ENCODE measurements around the gene GCN1. TPM values are rescaled to one million over a fixed set of nuclear protein-coding genes. Genes with fewer than 3 reads are reported as not detected.

Gene GCN1
- total and polyA plus RNA-seq, 2 of the 8 experiments (the other 6 are each of a cell fraction or from before 2014, with no cell fraction given): 61.4 to 133 TPM

- Histone ChIP-seq H3K23me2 (ENCODE audit: low read depth, low read length) (peaks cover 9% of the 10 kb centered on the region), H3K14ac (ENCODE audit: insufficient read length) (no peak overlapping the region), H3K79me1 (ENCODE audit: low read depth, low read length) (peaks cover 21% of the 10 kb centered on the region), H3K4me1 (replicated peaks in 1 of 4; ENCODE audit: control insufficient read depth in 3 of 4, insufficient read depth in 4 of 4, low read length in 3 of 4) (peaks cover 7 to 24% (median 14%) of the 10 kb centered on the region in 4 experiments), H3K27ac (ENCODE audit: low read depth, low read length) (no peak overlapping the region), H2BK120ac (replicated peaks; ENCODE audit: low read depth, low read length) (no peak overlapping the region), H2BK12ac (ENCODE audit: low read depth, low read length) (no peak overlapping the region), H3K27me3 (replicated peaks in 1 of 4; ENCODE audit: control insufficient read depth in 3 of 4, extremely low read depth in 1 of 4, insufficient read depth in 3 of 4, low read length in 3 of 4) (no peaks in the 10 kb centered on the region), H3K4me3 (ENCODE audit: extremely low read depth in 1 of 4, insufficient read depth in 2 of 4, low read depth in 3 of 4, low read length in 4 of 4) (peak overlapping the region in 2 of 4 experiments; percentile 69 to 77; a peak in 4 of 8 replicates), H3K4me2 (ENCODE audit: insufficient read depth in 1 of 2, low read depth in 2 of 2, low read length in 2 of 2) (peak overlapping the region in 1 of 2 experiments; percentile 75; a peak in 3 of 4 replicates), H4K91ac (replicated peaks; ENCODE audit: insufficient read length, low read length) (no peak overlapping the region), H3K4ac (replicated peaks; ENCODE audit: insufficient read length, low read depth, low read length) (no peak overlapping the region), H3K56ac (replicated peaks; ENCODE audit: insufficient read length, low read depth, low read length) (no peak overlapping the region), H2AFZ (ENCODE audit: low read length) (no peak overlapping the region), H4K20me1 (replicated peaks in 1 of 2; ENCODE audit: control insufficient read depth in 1 of 2, insufficient read depth in 2 of 2, low read length in 2 of 2) (peaks cover 6 to 7% of the 10 kb centered on the region in 2 experiments), H2BK20ac (ENCODE audit: low read length) (no peak overlapping the region), H2AK5ac (ENCODE audit: low read depth, low read length) (no peak overlapping the region), H2BK15ac (ENCODE audit: low read length) (no peak overlapping the region), H3K23ac (ENCODE audit: insufficient read length) (no peak overlapping the region), H4K5ac (ENCODE audit: insufficient read length, low read depth, low read length) (no peak overlapping the region), H3K9ac (replicated peaks in 1 of 4; ENCODE audit: extremely low read depth in 1 of 4, low read depth in 3 of 4, low read length in 3 of 4) (peak overlapping the region in 1 of 4 experiments; percentile 12; a peak in 2 of 7 replicates), H3K79me2 (ENCODE audit: control insufficient read depth in 1 of 2, insufficient read depth in 2 of 2, low read length in 2 of 2) (peaks cover 0 to 60% of the 10 kb centered on the region in 2 experiments; a peak in 3 of 4 replicates), H3K36me3 (ENCODE audit: control insufficient read depth in 2 of 4, insufficient read depth in 4 of 4, low read length in 3 of 4) (peaks cover 0 to 4% (median 2%) of the 10 kb centered on the region in 4 experiments; a peak in 2 of 8 replicates), H3K9me3 (ENCODE audit: insufficient read depth in 2 of 2, low read depth in 1 of 2, low read length in 1 of 2) (no peaks in the 10 kb centered on the region), H2BK5ac (ENCODE audit: low read depth, low read length) (no peak overlapping the region), H3K18ac (ENCODE audit: extremely low read depth, low read length) (no peak overlapping the region), H4K8ac (ENCODE audit: extremely low read depth, insufficient read depth, low read length) (no peak overlapping the region)
- POLR2A ChIA-PET (ENCODE audit: partially characterized antibody): interaction anchor here (1.1 to 16.6 kb wide), 6 partner anchors 12 to 177 kb away, joined by 4 to 266 read pairs (median 55); partner anchors contain the start of genes GCN1, RNU4-1, RNU4-2 and RPLP0
- DNase-seq (ENCODE audit: low read depth in 1 of 2, low spot score in 2 of 2): no peak
- 85% methylated on average over 3 of the region's 3 CpGs; no CpG with 5 or more reads in 1 of the 2 experiments for WGBS, 2 experiments (ENCODE audit: extremely low coverage in 1 of 2, insufficient coverage in 1 of 2, insufficient read length in 1 of 2, insufficient replicate concordance in 2 of 2, low coverage in 1 of 2, low lambda C conversion rate in 2 of 2, missing lambda C conversion rate in 1 of 2)
- CTCF ChIA-PET (ENCODE audit: partially characterized antibody): interaction anchor here (1.1 to 1.7 kb wide), 4 partner anchors 8 to 28 kb away, joined by 3 to 4 read pairs (median 3); no protein-coding TSS in a partner anchor
- FAIRE-seq: no peak
- TF ChIP-seq JUN (IDR thresholded peaks at IDR 0.05; ENCODE audit: low read depth, low read length) (no peak), POLR2AphosphoS5 (IDR thresholded peaks at IDR 0.05; ENCODE audit: low read depth, low read length) (no peak), RNF2 (IDR thresholded peaks at IDR 0.05; ENCODE audit: borderline replicate concordance, low read depth, low read length, missing control alignments, poor library complexity, severe bottlenecking) (no peak), NRF1 (IDR thresholded peaks at IDR 0.05; ENCODE audit: low read depth, low read length) (no peak), ZNF274 (IDR thresholded peaks at IDR 0.05; ENCODE audit: borderline replicate concordance, extremely low read depth, low read length) (no peak), HDAC2 (IDR thresholded peaks at IDR 0.05; ENCODE audit: borderline replicate concordance in 1 of 2, low read depth in 2 of 2, low read length in 2 of 2) (no peak), MAFK (IDR thresholded peaks at IDR 0.05; ENCODE audit: low read depth, low read length) (no peak), GTF2F1 (IDR thresholded peaks at IDR 0.05; ENCODE audit: borderline replicate concordance, low read depth, low read length) (no peak), E2F6 (IDR thresholded peaks at IDR 0.05) (no peak), SAP30 (IDR thresholded peaks at IDR 0.05; ENCODE audit: insufficient read depth, insufficient replicate concordance, low read length) (no peak)
These were observed 79.4 kb downstream of the GCN1 start for GRCh38 chr12:120115066-120115465.

Measured in H1 (cell line).